RWPE1 (cell line): ENCODE measurements around the gene MRPL12.

Source experiments
- CTCF ChIA-PET: fragments of 350-600 bp; sonication (Branson Sonifier 250); formaldehyde crosslinking; extraction: SDS; loops from one replicate; lab custom pipeline; 2021; lab: Yijun Ruan, JAX
- POLR2A ChIA-PET: fragments of 400-600 bp; formaldehyde crosslinking; extraction: SDS; loops from one replicate; lab custom pipeline; 2020; ENCODE audit warnings: antibody characterized with exemption; ENCODE audit not compliant: low non-redundant PET; lab: Yijun Ruan, JAX
- DNase-seq: peaks from one replicate; pipeline ENCODE4 v3.0.0; 2012; ENCODE audit warnings: low spot score
- H3K27ac ChIP-seq: fragments of 450-650 bp; 2 replicates; pipeline ENCODE4 v1.5.1; 2017
- CTCF ChIP-seq: fragments of 450-650 bp; conservative IDR thresholded peaks from 2 replicates; pipeline ENCODE4 v1.5.1; 2017; ENCODE audit warnings: low read depth, mild to moderate bottlenecking

MRPL12 gene

GRCh38 chr17:81705518-81706231, 2.5 kb downstream of the MRPL12 start:
- peak overlapping the region; percentile 89 for H3K27ac ChIP-seq
- DNase-seq = no peak
- ChIA-PET POLR2A (no interaction called here), CTCF (no interaction called here)
- no peak for TF ChIP-seq CTCF

- DNase-seq = no peak
- ChIA-PET CTCF (no interaction called here), POLR2A (no interaction called here)
- H3K27ac ChIP-seq = peak overlapping the region; percentile 89
- TF ChIP-seq CTCF = no peak
These were observed 3.1 kb downstream of the MRPL12 start for GRCh38 chr17:81706232-81706611.

GRCh38 chr17:81706757-81707624, 3.8 kb downstream of the MRPL12 start:
- TF ChIP-seq CTCF = no peak
- CTCF ChIA-PET = interaction anchor here (0.6 kb wide), 1 partner anchor 137 kb away, joined by 4 read pairs; no protein-coding TSS in a partner anchor
- H3K27ac ChIP-seq = peak overlapping the region; percentile 89
- POLR2A ChIA-PET = no interaction called here
- no peak for DNase-seq

- no peak for DNase-seq
- POLR2A ChIA-PET = interaction anchor here (0.6 kb wide), 1 partner anchor 185 kb away, joined by 4 read pairs; no protein-coding TSS in a partner anchor
- no peak for TF ChIP-seq CTCF
- H3K27ac ChIP-seq = peak overlapping the region; percentile 89
- CTCF ChIA-PET = interaction anchor here (0.6 kb wide), 1 partner anchor 184 kb away, joined by 3 read pairs; no protein-coding TSS in a partner anchor
These were observed 4.8 kb downstream of the MRPL12 start for GRCh38 chr17:81707725-81708646.

GRCh38 chr17:81708739-81709185, 5.6 kb downstream of the MRPL12 start:
- no peak for DNase-seq
- CTCF ChIA-PET = interaction anchor here (0.6 kb wide), 1 partner anchor 183 kb away, joined by 3 read pairs; no protein-coding TSS in a partner anchor
- H3K27ac ChIP-seq = peak overlapping the region; percentile 89
- no peak for TF ChIP-seq CTCF
- POLR2A ChIA-PET = interaction anchor here (0.6 kb wide), 1 partner anchor 184 kb away, joined by 4 read pairs; no protein-coding TSS in a partner anchor
